BJ (cell line): ENCODE measurements around the gene MNAT1. TPM values are rescaled to one million over a fixed set of nuclear protein-coding genes. Genes with fewer than 3 reads are reported as not detected.

ENCODE experiments used
- CTCF ChIA-PET: fragments of 350-600 bp; formaldehyde crosslinking; extraction: SDS; loops from one replicate; lab custom pipeline; 2021; ENCODE audit warnings: antibody characterized with exemption, inconsistent platforms; lab: Yijun Ruan, JAX
- POLR2A ChIA-PET: fragments of 300-600 bp; sonication (Branson Sonifier 250); formaldehyde crosslinking; extraction: SDS; loops from one replicate; lab custom pipeline; 2021; ENCODE audit warnings: antibody characterized with exemption; lab: Charles Lee
- DNase-seq: peaks from one replicate; pipeline ENCODE4 v3.0.0-alpha.2; 2011; ENCODE audit warnings: low read depth
- H3K27me3 ChIP-seq: 2 replicates; pipeline ENCODE4 v1.6.0; 2011; ENCODE audit warnings: low read length; ENCODE audit not compliant: control insufficient read depth, insufficient read depth
- H3K36me3 ChIP-seq: 2 replicates; pipeline ENCODE4 v1.5.1; 2011; ENCODE audit warnings: low read length; ENCODE audit not compliant: control insufficient read depth, insufficient read depth
- H3K4me3 ChIP-seq: 2 replicates; pipeline ENCODE4 v1.5.1; 2011; ENCODE audit warnings: low read depth, mild to moderate bottlenecking, control low read depth, low read length
- polyA plus RNA-seq: library from polyadenylated mRNA; depleted of rRNA; stranded (reverse); fragments of >200 nt; gene quantifications from 2 replicates; pipeline ENCODE4 v1.2.3, GENCODE V29; 2011
- TF ChIP-seq, protein P1 (sequence below): IDR thresholded peaks from 2 replicates; pipeline ENCODE4 v1.5.1; 2011; ENCODE audit warnings: low read depth, mild to moderate bottlenecking, control low read depth, inconsistent platforms, low read length, moderate library complexity; ENCODE audit not compliant: insufficient read depth

MNAT1 gene
- polyA plus RNA-seq, 1 experiment = 30.8 TPM

DNA sequence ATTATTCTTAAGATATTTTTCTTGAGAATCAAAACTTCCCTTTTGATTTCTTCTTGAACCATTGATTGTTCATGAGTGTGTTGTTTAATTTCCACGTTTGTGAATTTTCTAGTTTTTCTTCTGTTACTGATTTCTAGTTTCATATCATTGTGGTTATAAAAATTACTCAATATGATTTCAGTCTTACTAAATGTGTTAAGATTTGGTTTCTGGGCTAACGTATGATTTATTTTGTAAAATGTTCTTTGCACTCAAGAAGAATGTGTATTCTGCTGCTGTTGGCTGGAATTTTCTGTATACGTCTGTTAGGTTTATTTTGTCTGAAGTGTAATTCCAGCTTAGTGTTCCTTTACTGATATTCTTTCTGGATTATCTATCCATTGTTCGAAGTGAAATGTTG, 221.6 kb downstream of the MNAT1 start:
- CTCF ChIA-PET = no interaction called here
- H3K4me3 ChIP-seq = no peak overlapping the region
- TF ChIP-seq, protein P1, sequence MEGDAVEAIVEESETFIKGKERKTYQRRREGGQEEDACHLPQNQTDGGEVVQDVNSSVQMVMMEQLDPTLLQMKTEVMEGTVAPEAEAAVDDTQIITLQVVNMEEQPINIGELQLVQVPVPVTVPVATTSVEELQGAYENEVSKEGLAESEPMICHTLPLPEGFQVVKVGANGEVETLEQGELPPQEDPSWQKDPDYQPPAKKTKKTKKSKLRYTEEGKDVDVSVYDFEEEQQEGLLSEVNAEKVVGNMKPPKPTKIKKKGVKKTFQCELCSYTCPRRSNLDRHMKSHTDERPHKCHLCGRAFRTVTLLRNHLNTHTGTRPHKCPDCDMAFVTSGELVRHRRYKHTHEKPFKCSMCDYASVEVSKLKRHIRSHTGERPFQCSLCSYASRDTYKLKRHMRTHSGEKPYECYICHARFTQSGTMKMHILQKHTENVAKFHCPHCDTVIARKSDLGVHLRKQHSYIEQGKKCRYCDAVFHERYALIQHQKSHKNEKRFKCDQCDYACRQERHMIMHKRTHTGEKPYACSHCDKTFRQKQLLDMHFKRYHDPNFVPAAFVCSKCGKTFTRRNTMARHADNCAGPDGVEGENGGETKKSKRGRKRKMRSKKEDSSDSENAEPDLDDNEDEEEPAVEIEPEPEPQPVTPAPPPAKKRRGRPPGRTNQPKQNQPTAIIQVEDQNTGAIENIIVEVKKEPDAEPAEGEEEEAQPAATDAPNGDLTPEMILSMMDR = no peak

DNA sequence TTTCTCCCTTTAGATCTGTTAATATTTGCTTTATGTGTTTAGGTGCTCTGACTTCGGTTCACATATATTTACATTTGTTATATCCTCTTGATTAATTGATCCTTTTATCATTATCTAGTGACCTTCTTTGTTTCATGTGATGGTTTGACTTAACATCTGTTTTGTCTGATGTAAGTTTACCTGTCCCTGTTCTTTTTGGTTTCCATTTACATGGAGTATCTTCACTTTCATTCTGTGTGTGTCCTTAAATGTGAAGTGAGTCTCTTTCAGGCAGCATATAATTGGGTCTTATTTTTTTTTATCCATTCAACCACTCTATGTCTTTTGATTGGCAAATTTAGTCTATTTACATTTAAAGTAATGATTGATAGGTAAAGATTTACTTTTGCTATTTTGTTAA, 222.1 kb downstream of the MNAT1 start:
- no peak for DNase-seq
- H3K36me3 ChIP-seq = no peaks in the 10 kb centered on the region; the same call in 1 of the 2 replicates
- H3K27me3 ChIP-seq = no peaks in the 10 kb centered on the region
- H3K4me3 ChIP-seq = no peak overlapping the region
- TF ChIP-seq, protein P1 = no peak
- POLR2A ChIA-PET = no interaction called here
- CTCF ChIA-PET = no interaction called here

More for the DNA sequence above, 221.6 kb downstream of the MNAT1 start:
- Histone ChIP-seq H3K27me3 (no peaks in the 10 kb centered on the region), H3K36me3 (no peaks in the 10 kb centered on the region; the same call in 1 of the 2 replicates)
- DNase-seq = no peak
- POLR2A ChIA-PET = no interaction called here

DNA sequence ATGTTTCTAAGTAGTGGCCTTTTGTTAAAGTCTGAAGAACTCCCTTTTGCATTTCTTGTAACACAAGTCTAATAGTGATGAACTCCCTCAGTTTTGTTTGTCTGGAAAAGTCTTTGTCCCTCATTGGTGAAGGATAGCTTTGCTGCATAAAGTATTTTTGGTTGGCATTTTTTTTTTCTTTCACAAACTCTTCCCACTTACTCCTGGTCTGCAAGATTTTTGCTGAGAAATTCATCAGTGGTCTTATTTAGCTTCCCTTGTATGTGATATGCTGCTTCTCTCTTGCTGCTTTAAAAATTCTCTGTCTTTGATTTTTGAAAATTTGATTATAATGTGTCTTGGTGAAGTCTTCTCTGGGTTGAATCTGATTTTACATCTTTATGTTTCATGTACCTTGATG, 223.6 kb downstream of the MNAT1 start:
- ChIA-PET POLR2A (no interaction called here), CTCF (no interaction called here)
- H3K27me3 ChIP-seq = no peaks in the 10 kb centered on the region
- DNase-seq = no peak
- TF ChIP-seq, protein P1 = no peak
- H3K4me3 ChIP-seq = no peak overlapping the region
- no peaks in the 10 kb centered on the region; the same call in 1 of the 2 replicates for H3K36me3 ChIP-seq

DNA sequence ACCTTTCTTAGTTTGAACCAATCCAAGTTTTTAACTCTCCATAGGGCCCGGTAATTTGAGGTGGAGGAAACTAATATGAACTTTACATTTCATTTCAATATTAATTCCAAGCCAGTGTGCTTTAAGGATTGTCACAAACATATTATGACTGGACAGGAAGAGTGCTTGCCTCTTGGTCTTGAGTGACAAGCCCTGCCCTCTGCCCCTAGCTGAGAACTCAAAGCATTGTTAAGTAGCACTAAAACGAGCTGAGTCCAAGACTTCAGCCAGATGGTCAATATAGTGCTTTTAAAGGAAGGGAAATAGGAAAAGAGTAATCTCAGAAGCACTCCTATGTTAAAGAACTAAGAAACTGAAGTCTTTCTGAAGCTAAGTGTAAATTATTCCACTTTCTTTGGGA, 229.2 kb downstream of the MNAT1 start:
- Histone ChIP-seq H3K36me3 (no peaks in the 10 kb centered on the region; the same call in 1 of the 2 replicates), H3K27me3 (no peaks in the 10 kb centered on the region), H3K4me3 (no peak overlapping the region)
- CTCF ChIA-PET = interaction anchor here (1.3 kb wide), 1 partner anchor 14 kb away, joined by 3 read pairs; no protein-coding TSS in a partner anchor
- DNase-seq = no peak
- POLR2A ChIA-PET = no interaction called here
- TF ChIP-seq, protein P1 = no peak

DNA sequence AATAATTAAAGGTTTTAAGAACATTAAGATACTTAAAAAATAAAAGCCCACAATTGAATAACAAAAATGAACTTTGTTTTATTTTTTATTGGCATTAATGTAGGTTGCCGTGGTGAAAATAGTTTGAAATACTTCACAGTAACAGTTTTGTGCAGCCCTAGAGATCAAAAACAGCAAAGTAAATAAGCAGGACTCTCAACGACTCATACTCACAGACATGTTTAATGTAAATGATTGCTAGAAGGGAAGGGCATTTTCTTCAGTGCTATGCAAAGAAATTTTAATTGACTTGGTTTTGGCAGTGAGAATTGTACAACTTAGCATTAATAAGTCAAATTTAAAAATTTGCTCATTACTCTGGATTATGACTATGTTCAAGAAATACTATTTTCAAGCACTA, 230.3 kb downstream of the MNAT1 start:
- CTCF ChIA-PET = interaction anchor here (1.3 to 1.6 kb wide), 2 partner anchors 16 to 340 kb away, joined by 3 read pairs; partner anchors contain the start of gene TRMT5
- TF ChIP-seq, protein P1 = no peak
- Histone ChIP-seq H3K27me3 (no peaks in the 10 kb centered on the region), H3K36me3 (no peaks in the 10 kb centered on the region; the same call in 1 of the 2 replicates), H3K4me3 (no peak overlapping the region)
- POLR2A ChIA-PET = no interaction called here
- DNase-seq = no peak
